ENCODE data around the gene UNC13B. TPM values are rescaled to one million over a fixed set of nuclear protein-coding genes. Genes with fewer than 3 reads are reported as not detected.

Gene UNC13B
- total and polyA plus RNA-seq, 2 of the 13 experiments (the other 11 are each of a cell fraction or from before 2014, with no cell fraction given) = 14.0 to 18.3 TPM

- Histone ChIP-seq H3K4me3 (replicated peaks in 1 of 3; ENCODE audit: insufficient read depth in 1 of 3, low read depth in 2 of 3, low read length in 3 of 3) (no peak overlapping the region), H3K79me2 (ENCODE audit: insufficient read depth, low read length) (no peaks in the 10 kb centered on the region), H4K20me1 (ENCODE audit: insufficient read depth, low read length) (no peaks in the 10 kb centered on the region), H3K4me1 (ENCODE audit: insufficient read depth, low read length) (no peaks in the 10 kb centered on the region), H3K27me3 (ENCODE audit: control insufficient read depth in 1 of 2, insufficient read depth in 2 of 2, low read length in 2 of 2) (no peaks in the 10 kb centered on the region), H3K9me3 (ENCODE audit: low read length) (no peaks in the 10 kb centered on the region), H3K9ac (ENCODE audit: insufficient read depth, low read depth, low read length) (no peak overlapping the region), H2AFZ (ENCODE audit: low read length) (no peak overlapping the region), H3K36me3 (replicated peaks in 1 of 2; ENCODE audit: control insufficient read depth in 1 of 2, insufficient read depth in 2 of 2, low read length in 2 of 2) (peaks cover 16 to 44% of the 10 kb centered on the region in 2 experiments; a peak in 4 of 5 replicates), H3K4me2 (ENCODE audit: low read depth, low read length) (no peak overlapping the region), H3K27ac (ENCODE audit: extremely low read length, insufficient read depth, low read length) (no peak overlapping the region)
- FAIRE-seq (no peak), ATAC-seq (no peak), DNase-seq (ENCODE audit: low spot score) (no peak)
- intact Hi-C loops (cut with micrococcal nuclease; ENCODE audit: unreplicated experiment) (no loop called here), in situ Hi-C loops (cut with HindIII; ENCODE audit: extremely low pct_ligation_motif_present, low pct_unique_long_range_greater_than_20kb) (no loop called here)
- TF ChIP-seq, protein P1, sequence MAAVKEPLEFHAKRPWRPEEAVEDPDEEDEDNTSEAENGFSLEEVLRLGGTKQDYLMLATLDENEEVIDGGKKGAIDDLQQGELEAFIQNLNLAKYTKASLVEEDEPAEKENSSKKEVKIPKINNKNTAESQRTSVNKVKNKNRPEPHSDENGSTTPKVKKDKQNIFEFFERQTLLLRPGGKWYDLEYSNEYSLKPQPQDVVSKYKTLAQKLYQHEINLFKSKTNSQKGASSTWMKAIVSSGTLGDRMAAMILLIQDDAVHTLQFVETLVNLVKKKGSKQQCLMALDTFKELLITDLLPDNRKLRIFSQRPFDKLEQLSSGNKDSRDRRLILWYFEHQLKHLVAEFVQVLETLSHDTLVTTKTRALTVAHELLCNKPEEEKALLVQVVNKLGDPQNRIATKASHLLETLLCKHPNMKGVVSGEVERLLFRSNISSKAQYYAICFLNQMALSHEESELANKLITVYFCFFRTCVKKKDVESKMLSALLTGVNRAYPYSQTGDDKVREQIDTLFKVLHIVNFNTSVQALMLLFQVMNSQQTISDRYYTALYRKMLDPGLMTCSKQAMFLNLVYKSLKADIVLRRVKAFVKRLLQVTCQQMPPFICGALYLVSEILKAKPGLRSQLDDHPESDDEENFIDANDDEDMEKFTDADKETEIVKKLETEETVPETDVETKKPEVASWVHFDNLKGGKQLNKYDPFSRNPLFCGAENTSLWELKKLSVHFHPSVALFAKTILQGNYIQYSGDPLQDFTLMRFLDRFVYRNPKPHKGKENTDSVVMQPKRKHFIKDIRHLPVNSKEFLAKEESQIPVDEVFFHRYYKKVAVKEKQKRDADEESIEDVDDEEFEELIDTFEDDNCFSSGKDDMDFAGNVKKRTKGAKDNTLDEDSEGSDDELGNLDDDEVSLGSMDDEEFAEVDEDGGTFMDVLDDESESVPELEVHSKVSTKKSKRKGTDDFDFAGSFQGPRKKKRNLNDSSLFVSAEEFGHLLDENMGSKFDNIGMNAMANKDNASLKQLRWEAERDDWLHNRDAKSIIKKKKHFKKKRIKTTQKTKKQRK (IDR thresholded peaks at IDR 0.05; ENCODE audit: low read length) = no peak
- TF ChIP-seq KLF11 (CRISPR knock-in tag; IDR thresholded peaks at IDR 0.05) = no peak
- no peak for TF ChIP-seq SCMH1 (CRISPR knock-in tag; IDR thresholded peaks at IDR 0.05; ENCODE audit: borderline replicate concordance)
- TF ChIP-seq MED13 (CRISPR knock-in tag; IDR thresholded peaks at IDR 0.05) = no peak
- no peak for TF ChIP-seq ZNF510 (CRISPR knock-in tag; IDR thresholded peaks at IDR 0.05; ENCODE audit: low read depth)
- no peak for TF ChIP-seq FOXP4 (CRISPR knock-in tag; IDR thresholded peaks at IDR 0.05)
- TF ChIP-seq MBD4 (IDR thresholded peaks at IDR 0.05; ENCODE audit: borderline replicate concordance, low read length) = no peak
- no peak for TF ChIP-seq SRSF9 (IDR thresholded peaks at IDR 0.05; ENCODE audit: borderline replicate concordance, insufficient read depth, low read depth, low read length, poor library complexity, severe bottlenecking)
- TF ChIP-seq NR2F6 (IDR thresholded peaks at IDR 0.05) = no peak
- TF ChIP-seq NR2F6 (CRISPR knock-in tag; IDR thresholded peaks at IDR 0.05) = no peak
- TF ChIP-seq ZNF367 (CRISPR knock-in tag; IDR thresholded peaks at IDR 0.05; ENCODE audit: borderline replicate concordance) = no peak
- BruUV-seq (replicated peaks) = no TSS peak
- ChIA-PET POLR2A (no interaction called here), CTCF (ENCODE audit: low intra/inter-chr PET ratio, low total read pairs) (no interaction called here)
- WGBS (ENCODE audit: low lambda C conversion rate) = 95% methylated on average over 4 of the region's 4 CpGs
These were observed 233.4 kb downstream of the UNC13B start for GRCh38 chr9:35395076-35395705.
